OCI-LY1 (cell line): Measurements from ENCODE around the gene CCSAP.

Source experiments
- CTCF ChIP-seq: fragments of 200-600 bp; sonication (generic), shearing (Covaris generic); IDR thresholded peaks from 2 replicates; pipeline ENCODE4 v1.5.1; 2017; ENCODE audit warnings: mild to moderate bottlenecking, antibody characterized with exemption, low read length, moderate library complexity, mixed read lengths
- EZH2 ChIP-seq: fragments of 200-600 bp; sonication (generic), shearing (Covaris generic); IDR thresholded peaks from 2 replicates; pipeline ENCODE4 v1.8.0; 2017; ENCODE audit warnings: borderline replicate concordance, mixed run types, mild to moderate bottlenecking, antibody characterized with exemption, low read length, moderate library complexity, mixed read lengths

- TF ChIP-seq CTCF (no peak), EZH2 (no peak)
Measured at GRCh38 chr1:229287267-229287666, 55.6 kb downstream of the CCSAP start.
